VCaP (cell line): ENCODE measurements around the gene CYP21A2.
A peak's percentile ranks its signal among the peaks of the same experiment; 100 is the strongest.
"Not testable (repeated sequence)": the region's sequence is repeated elsewhere in the genome, so short reads cannot be mapped to it uniquely, and the experiment has no call there.

Experiments
- H3K27ac ChIP-seq: fragments of 450-650 bp; 2 replicates; pipeline ENCODE4 v1.5.1; 2017
- TF ChIP-seq, protein P1 (sequence below): fragments of 450-650 bp; conservative IDR thresholded peaks from 2 replicates; pipeline ENCODE4 v1.5.1; 2017; ENCODE audit warnings: mild to moderate bottlenecking, moderate library complexity

CYP21A2 gene

DNA sequence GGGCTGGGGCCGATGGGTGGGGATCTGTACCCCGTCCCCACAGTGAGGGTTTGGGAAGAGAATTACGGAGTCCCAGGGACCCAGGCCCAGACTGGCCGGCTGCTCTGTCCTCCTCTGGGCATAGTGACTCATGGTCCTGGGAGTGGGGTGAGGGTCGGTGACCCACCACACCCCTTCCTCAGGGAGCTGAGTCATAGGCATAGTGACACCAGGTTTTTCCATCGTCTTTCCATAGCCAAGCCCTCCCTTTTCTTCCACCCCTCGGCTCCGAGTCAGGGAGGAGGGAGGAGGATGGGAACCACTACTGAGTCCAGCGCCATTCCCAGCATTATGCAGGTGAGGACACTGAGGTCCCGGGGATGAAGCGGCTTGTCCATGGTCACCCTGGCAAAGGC is 8.9 kb downstream of the CYP21A2 start:
- no peak overlapping the region for H3K27ac ChIP-seq
- TF ChIP-seq, protein P1, sequence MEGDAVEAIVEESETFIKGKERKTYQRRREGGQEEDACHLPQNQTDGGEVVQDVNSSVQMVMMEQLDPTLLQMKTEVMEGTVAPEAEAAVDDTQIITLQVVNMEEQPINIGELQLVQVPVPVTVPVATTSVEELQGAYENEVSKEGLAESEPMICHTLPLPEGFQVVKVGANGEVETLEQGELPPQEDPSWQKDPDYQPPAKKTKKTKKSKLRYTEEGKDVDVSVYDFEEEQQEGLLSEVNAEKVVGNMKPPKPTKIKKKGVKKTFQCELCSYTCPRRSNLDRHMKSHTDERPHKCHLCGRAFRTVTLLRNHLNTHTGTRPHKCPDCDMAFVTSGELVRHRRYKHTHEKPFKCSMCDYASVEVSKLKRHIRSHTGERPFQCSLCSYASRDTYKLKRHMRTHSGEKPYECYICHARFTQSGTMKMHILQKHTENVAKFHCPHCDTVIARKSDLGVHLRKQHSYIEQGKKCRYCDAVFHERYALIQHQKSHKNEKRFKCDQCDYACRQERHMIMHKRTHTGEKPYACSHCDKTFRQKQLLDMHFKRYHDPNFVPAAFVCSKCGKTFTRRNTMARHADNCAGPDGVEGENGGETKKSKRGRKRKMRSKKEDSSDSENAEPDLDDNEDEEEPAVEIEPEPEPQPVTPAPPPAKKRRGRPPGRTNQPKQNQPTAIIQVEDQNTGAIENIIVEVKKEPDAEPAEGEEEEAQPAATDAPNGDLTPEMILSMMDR, result no peak

DNA sequence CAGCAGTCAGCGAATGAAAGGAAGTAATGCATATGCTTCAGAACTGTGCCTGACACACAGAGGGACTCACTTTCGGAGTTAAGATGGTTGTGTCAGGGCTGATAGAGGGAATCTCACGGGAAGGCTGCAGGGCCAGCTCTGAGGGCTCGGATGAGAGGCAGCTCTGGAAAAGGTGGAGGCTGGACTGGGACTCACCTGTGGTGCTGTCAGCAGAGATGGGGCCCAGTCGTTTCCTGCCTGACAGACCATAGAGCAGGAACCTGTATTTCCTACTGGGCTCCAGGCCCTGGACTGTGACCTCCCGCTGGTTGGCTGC is 9.3 kb downstream of the CYP21A2 start:
- no peak overlapping the region for H3K27ac ChIP-seq
- TF ChIP-seq, protein P1, result no peak

DNA sequence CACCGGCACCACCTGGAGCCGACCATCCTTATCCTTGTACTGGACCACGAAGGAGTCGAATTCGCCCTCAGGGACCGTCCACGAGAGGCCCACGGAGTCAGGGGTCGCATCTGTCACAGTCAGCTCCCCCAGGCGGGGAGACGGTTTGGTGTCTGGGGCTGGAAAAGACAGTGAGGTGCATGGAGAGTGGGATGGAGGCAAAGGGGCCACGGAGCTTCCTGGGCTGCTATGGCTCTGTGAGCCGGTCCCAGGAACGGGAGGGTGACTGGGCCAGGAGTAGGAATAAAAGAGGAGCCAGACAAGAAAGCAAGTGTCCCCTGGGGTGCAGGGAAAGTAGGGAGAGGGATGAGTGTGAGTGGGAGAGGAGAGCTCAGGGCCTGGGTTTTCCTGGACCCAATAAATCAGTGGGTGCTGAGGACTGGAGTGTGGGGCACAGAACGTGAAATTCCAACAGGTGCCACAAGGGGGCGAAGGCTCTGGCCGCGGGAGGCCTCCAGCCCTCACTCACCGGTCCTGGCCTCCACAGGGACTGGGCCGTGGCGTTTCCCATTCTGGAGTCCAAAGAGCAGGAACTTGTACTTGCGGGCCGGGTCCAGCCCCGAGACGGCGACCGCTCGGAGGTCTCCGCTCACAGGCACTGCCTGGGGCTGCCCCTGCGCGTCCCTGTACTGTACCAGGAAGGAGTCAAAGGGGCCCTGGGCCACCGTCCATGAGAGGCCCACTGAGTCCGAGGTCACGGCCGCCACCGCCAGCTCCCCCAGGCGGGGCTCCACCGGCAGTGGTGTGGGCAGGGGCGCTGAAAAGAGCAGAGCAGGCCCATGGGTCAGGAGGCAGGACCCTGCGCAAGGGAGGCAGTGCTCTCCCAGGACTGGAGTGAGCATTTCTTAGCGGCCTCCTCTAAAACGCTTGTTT is 9.9 kb downstream of the CYP21A2 start:
- TF ChIP-seq, protein P1, result peak; percentile 88
- no peak overlapping the region for H3K27ac ChIP-seq

DNA sequence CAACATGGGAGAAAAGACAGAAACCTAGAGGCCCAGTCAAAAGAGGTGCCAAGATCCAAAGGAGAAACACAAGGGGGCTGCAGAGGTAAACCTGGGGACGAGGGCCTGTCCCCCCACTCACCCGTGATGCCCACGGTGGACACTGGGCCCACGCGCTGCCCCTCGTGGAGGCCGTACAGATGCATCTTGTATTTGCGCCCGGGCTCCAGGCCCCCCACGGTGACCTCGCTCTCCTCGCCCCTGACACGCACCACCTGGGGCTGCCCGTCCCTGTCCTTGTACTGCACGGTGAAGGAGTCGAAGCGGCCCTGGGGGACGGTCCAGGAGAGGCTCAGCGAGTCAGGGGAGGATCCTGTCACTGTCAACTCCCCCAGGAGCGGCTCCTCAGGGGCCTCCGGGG is 10.9 kb downstream of the CYP21A2 start:
- H3K27ac ChIP-seq, result not testable (repeated sequence)

DNA sequence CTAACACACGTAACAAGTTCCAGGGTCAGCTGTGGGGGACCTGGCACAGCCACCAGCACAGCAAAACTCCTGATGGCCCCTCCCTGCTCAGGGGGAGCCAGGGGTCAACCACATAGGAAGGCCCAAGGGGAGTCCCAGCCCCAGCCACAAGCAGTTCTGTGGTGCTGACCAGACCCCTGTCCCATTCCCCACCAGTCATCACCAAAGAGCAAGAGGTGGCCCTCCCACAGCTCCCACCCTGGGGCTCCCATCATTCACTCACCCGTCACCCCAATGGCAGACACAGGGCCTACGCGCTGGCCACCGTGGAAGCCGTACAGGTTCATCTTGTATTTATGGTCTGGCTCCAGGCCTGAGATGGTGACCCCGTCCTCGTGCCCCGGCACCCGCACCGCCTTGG is 11.5 kb downstream of the CYP21A2 start:
- not testable (repeated sequence) for H3K27ac ChIP-seq

DNA sequence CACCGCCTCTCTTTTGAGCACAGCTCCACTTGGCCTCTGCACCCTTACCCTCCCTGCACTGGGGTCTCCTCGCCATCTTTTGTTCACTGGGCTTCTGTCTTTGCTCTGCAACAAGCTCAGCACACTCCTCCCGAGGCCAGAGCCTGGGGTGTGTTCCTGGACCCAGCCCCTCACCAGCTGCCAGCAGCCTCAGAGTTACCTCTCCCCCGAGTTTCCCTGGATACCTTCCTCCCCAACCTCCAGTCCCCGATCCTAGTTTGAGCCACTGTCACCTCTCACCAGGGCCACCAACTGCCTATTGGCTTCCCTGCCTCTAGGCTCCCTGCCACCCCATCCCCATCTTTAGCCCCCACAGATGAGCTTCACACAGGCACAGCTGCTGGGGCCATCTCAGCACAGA is 12.3 kb downstream of the CYP21A2 start:
- TF ChIP-seq, protein P1, result no peak
- H3K27ac ChIP-seq, result no peak overlapping the region

DNA sequence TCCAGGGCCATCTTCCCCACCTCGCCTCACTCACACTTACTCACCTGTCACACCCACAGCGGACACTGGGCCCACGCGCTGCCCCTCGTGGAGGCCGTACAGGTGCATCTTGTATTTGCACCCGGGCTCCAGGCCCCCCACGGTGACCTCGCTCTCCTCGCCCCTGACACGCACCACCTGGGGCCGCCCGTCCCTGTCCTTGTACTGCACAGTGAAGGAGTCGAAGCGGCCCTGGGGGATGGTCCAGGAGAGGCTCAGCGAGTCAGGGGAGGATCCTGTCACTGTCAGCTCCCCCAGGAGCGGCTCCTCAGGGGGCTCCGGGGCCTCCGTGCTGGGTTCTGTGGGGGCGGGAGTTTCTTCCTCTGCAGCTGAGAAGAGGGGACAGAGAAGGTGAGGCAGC is 14.4 kb downstream of the CYP21A2 start:
- H3K27ac ChIP-seq, result not testable (repeated sequence)

DNA sequence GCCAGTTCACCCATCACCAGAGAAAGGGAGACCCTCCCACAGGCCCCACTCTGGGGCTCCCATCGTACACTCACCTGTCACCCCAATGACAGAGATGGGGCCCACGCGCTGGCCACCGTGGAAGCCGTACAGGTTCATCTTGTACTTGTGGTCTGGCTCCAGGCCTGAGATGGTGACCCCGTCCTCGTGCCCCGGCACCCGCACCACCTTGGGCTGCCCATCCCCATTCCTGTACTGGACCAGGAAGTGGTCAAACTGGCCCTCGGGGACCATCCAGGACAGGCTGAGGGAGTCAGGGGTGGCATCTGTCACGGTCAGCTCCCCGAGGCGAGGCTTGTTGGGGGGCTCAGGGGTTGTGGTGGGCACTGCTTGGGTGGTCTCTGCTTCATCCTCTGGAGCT is 15.1 kb downstream of the CYP21A2 start:
- not testable (repeated sequence) for H3K27ac ChIP-seq

DNA sequence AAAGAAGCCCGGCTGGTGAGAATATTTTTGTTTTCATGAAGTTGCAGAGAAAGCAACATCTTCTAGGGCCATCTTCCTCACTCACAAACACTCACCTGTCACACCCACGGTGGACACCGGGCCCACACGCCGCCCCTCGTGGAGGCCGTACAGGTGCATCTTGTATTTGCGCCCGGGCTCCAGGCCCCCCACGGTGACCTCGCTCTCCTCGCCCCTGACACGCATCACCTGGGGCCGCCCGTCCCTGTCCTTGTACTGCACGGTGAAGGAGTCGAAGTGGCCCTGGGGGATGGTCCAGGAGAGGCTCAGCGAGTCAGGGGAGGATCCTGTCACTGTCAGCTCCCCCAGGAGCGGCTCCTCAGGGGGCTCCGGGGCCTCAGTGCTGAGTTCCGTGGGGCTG is 17.5 kb downstream of the CYP21A2 start:
- not testable (repeated sequence) for H3K27ac ChIP-seq

DNA sequence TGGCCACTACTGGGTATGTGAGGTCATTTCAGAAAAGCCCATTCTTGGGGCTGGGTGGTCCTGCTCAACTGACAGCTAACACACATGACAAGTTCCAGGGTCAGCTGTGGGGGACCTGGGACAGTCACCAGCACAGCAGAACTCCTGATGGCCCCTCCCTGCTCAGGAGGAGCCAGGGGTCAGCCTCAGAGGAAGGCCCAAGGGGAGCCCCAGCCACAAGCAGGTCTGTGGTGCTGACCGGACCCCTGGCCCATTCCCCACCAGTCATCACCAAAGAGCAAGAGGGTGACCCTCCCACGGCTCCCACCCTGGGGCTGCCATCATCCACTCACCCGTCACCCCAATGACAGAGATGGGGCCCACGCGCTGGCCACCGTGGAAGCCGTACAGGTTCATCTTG is 18.0 kb downstream of the CYP21A2 start:
- TF ChIP-seq, protein P1, result no peak
- H3K27ac ChIP-seq, result no peak overlapping the region
